ENCODE results near the gene SYT14.

DNA sequence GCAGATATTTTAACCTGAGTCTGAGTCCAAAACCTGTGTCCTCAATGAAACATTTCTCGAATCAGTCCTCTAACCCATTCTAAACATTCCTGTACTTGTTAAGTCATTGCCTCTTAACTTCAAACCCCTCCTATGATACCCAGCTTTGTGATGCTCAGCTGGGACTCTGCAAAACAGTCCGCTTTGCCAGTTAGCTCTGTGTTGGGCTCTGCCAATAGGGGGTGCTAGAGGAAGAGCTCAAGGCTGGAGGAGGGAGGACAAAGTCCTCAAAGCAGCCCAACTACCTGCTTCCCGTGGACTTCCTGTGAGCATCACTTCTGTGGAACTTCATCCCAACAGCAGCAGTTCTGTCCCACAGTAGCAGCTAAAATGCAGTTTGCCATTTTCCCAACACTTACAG is 38.1 kb upstream of the SYT14 start:
- TF ChIP-seq, protein P1, sequence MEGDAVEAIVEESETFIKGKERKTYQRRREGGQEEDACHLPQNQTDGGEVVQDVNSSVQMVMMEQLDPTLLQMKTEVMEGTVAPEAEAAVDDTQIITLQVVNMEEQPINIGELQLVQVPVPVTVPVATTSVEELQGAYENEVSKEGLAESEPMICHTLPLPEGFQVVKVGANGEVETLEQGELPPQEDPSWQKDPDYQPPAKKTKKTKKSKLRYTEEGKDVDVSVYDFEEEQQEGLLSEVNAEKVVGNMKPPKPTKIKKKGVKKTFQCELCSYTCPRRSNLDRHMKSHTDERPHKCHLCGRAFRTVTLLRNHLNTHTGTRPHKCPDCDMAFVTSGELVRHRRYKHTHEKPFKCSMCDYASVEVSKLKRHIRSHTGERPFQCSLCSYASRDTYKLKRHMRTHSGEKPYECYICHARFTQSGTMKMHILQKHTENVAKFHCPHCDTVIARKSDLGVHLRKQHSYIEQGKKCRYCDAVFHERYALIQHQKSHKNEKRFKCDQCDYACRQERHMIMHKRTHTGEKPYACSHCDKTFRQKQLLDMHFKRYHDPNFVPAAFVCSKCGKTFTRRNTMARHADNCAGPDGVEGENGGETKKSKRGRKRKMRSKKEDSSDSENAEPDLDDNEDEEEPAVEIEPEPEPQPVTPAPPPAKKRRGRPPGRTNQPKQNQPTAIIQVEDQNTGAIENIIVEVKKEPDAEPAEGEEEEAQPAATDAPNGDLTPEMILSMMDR (optimal IDR thresholded peaks at IDR 0.05 in 1 of 3, IDR thresholded peaks at IDR 0.05 in 1 of 3, conservative IDR thresholded peaks at IDR 0.05 in 1 of 3; ENCODE audit: extremely low read depth in 1 of 3, insufficient read depth in 2 of 3, low read length in 3 of 3), result peak; percentile 62 to 69 (median 65)
- TF ChIP-seq EZH2 (IDR thresholded peaks at IDR 0.05; ENCODE audit: low read length), result no peak
